GM21825 (cell line): ENCODE measurements around the gene SSTR3.
"Not testable (repeated sequence)": the region's sequence is repeated elsewhere in the genome, so short reads cannot be mapped to it uniquely, and the experiment has no call there.

Experiments
- ATAC-seq: cut with Tn5 transposase; IDR thresholded peaks from one replicate; pipeline ENCODE4 v1.9.1; 2021; ENCODE audit warnings: mild to moderate bottlenecking, moderate library complexity; ENCODE audit not compliant: unreplicated experiment

Gene SSTR3

DNA sequence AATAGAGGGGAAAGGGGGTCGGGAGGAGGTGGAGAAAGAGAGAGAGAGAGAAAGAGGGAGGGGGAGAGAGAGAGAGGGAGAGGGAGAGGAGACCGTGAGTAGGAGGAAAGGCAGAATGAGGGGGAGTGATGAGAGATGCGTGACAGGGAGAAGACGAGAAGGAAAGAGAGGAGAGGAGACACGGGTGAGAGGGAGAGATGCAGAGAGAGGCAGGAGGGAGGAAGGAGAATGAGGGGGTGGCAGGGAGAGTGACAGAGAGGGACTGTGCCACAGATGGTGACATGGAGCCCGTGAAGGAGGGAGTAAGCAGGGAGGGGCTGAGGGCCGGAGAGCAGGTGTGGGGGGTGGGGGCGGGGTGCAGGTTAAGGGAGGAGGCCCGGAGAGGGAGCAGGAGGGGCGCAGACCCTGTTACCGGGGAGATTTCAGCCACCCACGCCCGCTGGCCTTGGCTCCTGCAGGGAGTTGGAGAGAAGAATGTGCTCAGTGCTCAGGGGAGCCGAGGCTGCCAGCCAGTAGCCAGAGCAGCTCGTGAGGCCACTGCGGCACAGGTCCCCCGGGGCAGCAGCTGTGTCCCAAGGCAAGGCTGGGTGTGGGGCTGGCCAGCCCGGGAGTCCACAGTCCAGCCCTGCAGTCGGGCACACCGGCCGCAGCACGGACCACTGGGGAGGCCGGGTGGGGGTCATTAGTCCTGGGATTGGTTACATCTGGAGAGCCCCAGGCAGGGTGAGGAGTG lies at the start of gene SSTR3:
Gene SSTR3, minus strand, starts transcription at position 304 of the 733 bp plus-strand sequence. CDS start 4,674 bp downstream, outside the sequence.
- ATAC-seq, result no peak

DNA sequence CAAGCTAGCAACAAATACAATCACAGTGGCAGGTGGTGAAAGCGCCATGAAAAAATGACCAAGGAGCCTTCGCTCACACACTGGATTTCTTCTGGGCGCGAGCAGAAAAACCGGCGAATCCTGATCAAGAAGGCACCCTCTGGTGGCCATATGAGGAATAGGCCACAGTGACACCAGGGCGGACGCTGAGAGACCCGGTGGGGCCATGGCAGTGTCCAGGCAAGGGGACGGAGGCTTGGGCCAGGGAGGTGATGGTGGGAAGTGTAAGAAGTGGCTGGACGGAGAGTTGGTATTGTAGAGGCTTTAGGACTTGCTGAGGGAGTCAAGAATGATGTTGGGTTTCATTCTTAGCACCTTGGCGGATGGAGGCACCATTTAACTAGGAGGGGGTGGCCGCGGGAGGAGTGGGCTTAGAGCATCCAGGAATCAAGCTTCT lies 48.6 kb upstream of the SSTR3 start:
- no peak for ATAC-seq

DNA sequence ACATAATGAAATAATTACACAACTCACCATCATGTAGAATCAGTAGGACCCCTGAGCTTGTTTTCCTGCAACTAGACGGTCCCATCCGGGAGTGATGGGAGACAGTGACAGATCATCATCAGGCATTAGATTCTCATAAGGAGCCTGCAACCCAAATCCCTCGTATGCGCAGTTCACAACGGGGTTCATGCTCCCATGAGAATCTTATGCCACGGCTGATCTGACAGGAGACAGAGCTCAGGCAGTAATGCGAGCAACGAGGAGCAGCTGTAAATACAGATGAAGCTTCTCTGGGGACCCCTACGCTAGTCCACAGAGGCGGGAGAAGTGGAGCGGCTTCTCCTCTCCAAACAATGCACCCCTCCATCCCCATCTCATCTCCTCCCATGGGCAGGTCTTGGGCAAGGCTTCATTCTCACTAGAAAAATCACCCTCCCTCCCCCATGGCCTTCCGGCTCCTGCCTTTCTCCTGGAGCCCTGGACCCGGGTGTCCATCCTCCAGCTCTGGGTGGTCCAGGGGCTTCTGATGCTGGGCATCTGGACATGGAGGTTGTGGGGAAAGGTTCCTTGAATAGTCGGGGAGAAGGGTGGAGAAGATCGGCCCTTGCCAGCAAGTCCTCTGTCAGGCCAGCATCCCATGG lies 48.0 kb upstream of the SSTR3 start:
- ATAC-seq, result no peak

DNA sequence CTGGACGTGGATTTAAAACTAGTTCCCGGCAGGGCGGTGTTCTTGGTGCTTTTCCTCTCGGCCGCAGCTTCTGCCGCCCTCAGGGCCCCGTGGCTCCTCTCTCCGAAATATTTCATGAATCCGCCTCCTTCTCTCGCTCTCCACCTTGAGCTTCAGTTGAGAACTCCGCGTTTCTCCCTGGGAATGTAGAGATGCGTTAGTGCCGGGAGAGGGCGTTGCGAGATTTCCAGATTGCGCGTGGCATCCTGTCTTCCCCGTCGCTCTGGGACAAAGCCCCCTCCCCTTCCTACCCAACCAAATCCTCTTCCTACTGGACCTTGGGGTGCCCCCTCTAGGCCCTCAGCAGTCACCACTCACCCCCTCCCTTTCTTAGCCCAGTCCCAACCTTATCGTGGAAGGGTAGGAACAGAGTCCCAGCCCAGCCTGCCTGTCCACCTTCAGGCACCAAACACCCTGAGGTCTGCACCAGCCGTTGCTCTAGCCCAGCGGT lies 47.3 kb upstream of the SSTR3 start:
- no peak for ATAC-seq

DNA sequence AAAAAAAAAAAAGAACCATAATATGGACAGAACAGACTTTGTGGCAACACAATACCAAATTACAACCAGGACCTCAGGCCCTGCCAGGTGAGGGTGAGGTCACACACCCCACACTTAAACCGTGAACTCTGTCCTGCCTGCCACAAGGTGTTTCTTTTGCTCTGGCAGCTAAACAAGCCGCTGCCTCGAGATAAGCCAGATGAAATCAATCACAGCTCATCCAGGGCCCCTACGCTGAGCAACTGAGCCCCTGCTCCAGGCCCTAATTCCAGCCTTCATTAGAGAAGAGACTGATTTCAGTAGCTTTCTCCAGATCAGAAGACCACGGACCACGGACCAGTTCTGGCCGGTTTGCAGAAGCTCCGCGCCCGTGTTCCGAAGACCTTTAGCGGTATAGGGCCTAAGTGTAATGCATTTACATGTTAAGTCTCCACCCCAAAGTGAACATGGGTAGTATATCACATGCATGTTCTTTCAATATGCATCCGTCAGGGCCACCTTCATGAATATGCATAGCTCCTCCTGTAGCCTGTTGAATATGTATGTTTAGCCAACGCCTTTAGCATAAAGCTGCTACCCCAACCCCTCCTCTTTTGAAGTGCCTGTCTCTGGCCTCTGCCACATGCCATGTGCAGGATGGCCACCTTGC lies 46.6 kb upstream of the SSTR3 start:
- no peak for ATAC-seq

DNA sequence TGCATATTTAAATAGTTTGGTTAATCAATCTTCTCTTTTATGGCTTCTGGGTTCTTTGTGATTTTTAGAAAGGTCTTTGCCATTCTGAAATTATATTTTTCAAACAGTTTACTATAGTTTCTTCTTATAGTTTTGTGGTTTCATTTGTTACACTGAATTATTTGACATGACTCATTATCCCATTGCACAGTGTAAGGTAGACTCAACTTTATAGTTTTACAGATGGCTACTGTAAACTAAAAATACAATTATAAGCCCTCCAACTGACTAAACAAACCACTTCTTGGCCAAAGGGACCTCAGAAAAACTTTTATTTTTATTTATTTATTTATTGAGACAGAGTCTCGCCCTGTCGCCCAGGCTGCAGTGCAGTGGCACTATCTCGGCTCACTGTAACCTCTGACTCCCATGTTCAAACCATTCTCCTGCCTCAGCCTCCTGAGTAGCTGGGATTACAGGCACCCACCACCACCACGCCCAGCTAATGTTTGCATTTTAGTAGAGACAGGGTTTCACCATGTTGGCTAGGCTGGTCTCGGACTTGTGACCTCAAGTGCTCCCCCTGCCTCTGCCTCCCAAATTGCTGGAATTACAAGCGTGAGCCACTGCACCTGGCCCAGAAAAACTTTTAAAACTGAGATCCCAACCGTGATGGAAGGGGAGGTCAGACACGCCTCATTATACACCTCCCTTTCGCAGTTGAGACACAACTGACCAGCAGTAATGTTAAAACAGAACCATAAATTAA lies 45.9 kb upstream of the SSTR3 start:
- no peak for ATAC-seq

DNA sequence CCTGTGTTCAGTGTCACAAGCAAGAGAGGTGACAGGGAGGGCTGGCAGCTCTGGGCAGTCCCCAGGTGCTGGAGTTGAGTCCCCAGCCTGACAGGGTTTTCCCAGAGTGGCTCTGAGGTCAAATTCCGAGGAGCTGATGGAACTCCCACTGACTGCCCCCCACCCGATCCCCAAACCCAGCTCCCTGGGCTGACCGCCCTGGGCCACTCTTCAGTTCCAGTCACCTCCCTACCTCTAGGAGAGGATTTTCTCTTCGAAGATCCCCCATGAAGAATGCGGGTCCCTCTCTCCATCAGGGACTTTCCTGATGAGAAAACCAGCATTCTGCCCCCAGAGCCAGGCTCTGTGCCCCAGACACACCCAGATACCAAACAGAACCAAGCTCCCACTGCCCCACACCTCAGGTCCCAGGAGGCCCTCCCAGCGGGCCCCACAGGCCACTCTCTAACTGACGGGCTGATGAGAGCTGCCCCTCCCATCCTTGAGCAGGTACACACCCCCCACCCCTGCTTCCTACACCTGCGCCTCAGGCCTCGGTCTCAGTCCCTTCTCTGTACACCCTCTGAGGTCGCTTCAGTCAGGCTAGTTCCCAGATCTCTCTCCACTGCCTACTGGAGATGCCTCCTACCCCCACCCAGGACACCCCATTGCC lies 43.9 kb upstream of the SSTR3 start:
- no peak for ATAC-seq

DNA sequence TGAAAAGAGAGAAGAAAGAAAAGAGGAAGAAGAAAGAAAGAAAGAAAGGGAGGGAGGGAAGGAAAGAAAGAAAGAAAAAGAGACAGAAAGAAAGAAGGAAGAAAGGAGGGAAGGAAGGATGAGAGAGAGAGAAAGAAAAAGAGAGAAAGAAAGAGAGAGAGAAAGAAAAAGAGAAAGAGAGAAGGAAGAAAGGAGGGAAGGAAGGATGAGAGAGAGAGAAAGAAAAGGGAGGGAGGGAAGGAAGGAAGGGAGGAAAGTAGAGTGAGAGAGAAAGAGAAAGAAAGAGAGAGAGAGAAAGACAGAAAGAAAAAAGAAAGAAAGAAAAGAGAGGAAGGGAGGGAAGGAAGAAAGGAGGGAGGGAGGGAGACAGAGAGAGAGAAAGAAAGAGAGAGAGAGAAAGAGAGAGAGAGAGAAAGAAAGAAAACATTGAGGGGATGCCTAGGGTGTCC lies 43.3 kb upstream of the SSTR3 start:
- ATAC-seq, result no peak

DNA sequence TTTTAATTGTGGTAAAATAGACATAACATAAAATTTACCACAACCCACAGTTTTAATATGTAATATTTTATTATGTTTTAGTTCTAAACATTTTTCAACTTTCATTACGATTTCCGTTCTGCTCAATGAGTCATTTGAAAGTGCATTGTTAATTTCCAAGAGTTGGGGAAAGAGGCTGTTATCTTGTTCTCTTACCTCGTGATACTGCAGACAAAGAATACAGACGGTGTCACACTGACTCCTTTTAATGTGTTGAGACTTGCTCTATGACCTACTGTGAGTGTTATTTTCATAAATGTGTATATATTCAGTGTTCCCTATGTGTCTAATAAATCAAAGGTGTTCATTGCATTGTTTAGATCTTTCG lies 42.6 kb upstream of the SSTR3 start:
- ATAC-seq, result no peak

DNA sequence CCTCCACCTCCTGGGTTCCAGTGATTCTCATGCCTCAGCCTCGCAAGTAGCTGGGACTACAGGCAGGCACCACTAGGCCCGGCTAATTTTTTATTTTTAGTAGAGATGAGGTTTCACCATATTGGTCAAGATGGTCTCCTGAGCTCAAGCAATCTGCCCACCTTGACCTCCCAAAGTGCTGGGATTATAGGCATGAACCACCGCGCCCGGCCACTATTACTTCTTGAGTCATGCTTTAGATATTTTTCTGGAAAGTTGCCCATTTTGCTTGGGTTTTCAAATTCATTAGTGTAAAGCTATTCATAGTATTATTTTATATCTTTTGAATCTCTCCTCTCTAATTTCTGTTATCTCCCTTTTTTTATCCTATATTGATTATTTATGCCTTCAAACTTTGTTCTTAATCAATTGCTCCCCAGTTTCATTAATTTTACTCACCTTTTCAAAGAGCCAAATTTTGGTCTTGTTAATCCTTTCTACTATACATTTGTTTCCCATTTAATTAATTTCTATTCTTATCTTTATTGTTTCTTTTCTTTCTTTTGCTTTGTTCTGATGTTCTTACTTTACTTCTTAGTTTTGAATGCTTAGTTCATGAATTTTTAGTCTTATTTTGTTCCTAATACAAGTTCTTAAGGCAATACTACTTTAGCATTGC lies 42.1 kb upstream of the SSTR3 start:
- no peak for ATAC-seq

DNA sequence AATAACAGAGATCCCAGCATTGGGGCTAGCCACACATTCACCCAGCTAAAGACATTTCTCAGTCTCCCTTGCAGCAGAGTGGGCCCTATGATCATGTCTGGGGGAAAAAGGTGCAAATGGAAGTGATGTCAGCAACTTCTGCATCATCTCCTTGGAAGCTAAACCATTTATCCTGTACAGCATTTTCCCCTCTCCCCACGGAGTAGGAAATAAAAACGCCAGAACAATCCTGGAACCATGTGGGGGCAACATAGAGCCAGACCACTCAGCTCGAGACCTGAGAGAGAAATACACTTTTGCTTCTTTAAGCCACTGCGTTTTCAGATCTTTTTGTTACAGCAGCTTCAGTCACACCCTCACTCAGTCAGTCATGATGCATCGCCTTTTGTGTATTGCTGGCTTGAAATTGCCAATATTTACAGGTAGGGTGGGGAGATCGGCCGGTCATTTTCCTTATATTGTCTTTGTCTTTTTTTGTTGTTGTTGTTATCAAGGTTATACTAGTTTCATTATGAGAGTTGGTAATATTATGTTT lies 40.9 kb upstream of the SSTR3 start:
- ATAC-seq, result no peak

DNA sequence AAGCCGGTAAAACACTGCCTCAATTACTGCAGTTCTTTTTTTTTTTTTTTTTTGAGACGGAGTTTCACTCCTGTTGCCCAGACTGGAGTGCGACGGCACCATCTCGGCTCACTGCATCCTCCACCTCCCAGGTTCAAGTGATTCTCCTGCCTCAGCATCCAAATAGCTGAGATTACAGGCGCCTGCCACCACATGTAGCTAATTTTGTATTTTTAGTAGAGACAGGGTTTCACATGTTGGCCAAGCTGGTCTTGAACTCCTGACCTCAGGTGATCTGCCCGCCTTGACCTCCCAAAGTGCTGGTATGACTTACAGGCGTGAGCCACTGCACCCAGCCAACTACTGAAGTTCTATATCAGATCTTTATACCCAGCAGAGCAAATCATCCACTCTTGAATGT lies 39.6 kb upstream of the SSTR3 start:
- ATAC-seq, result not testable (repeated sequence)

DNA sequence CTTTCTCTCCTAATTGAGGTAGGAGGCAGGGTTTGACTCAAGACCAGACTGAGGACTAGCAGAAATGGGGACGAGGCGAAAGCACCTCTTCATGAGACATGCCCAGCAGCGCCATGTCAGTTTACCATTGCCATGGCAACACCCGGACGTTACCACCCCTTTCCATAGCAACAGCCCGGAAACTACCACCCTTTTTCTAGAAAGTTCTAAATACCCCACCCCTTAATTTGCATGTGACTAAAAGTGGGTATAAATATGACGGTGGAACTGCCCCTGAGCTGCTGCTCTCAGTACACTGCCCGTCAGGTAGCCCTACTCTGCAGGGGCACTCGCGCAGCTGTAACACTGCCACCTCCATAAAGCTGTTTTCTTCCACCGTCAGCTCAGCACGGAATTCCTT lies 37.7 kb upstream of the SSTR3 start:
- ATAC-seq, result no peak

DNA sequence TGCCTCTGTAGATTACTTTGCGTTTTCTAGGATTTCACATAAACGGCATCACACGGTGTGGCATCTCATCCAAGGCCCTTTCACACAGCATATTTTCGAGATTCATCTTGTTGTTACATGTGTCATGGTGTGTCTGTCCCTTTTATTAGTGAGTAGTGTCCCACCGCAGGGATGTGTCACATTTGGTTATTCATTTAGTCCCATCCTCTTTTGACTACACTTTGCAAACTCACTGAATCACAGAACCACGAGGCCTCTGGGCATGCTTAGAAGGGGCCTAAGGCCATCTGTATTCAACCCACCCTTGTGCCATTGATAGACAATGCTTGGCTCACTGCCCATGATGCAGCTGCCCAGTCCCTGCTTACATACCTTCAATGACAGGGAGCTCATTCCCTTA lies 36.0 kb upstream of the SSTR3 start:
- ATAC-seq, result no peak

DNA sequence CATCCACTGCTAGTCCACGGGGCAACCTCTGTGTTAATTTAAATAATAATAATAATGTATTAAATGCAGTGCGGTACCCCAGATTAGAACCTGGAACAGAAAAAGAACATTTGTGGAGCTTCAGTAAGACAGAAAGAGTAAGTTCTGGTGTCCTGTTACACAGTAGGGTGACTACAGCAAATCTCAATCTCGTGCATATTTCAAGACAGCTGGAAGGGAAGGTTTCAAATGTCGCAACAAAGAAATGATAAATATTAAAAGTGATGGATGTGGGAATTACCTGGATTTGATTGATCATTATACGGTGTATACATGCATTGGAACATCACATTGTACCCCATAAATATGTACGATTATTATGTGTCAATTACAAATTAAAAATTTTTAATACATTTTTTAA lies 33.5 kb upstream of the SSTR3 start:
- ATAC-seq, result no peak

DNA sequence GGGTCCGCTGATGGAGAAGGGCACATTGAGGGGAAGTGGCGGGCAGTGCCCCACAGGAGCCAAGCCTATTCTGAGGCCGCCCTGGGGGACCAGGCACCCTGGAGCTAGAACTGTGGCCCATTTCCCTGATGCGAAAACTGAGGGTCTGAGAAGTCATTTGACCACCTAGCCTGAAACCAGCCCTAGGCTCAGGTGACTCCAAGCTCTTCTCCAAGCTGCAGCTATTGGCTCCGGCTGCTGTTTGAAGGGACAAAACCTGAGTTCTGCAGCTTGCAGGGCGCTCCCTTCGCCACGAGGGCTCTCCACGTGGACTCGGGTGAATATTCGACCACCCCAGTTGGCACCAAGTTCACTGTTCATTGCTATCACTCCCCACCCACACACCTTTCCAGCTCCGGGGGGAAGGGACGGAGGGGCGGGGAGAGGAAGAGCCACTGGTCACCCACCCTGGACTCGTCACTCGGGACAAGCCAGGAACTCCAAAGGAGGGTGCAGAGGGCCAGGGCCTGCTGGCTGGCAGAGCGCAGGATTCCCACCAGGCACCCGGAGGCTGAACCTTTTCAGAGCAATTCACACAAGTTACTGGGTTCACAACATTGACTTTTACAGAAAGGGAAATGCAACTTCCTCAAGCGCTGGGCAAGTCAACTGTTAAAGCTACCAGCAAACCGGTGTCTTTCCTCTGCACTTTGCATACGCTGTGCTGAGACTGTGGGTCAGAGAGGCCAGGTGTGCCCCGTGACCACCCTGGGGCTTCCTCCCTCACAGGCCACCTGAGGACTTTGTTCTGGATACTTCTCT lies 32.8 kb upstream of the SSTR3 start:
- ATAC-seq, result peak; percentile 34

DNA sequence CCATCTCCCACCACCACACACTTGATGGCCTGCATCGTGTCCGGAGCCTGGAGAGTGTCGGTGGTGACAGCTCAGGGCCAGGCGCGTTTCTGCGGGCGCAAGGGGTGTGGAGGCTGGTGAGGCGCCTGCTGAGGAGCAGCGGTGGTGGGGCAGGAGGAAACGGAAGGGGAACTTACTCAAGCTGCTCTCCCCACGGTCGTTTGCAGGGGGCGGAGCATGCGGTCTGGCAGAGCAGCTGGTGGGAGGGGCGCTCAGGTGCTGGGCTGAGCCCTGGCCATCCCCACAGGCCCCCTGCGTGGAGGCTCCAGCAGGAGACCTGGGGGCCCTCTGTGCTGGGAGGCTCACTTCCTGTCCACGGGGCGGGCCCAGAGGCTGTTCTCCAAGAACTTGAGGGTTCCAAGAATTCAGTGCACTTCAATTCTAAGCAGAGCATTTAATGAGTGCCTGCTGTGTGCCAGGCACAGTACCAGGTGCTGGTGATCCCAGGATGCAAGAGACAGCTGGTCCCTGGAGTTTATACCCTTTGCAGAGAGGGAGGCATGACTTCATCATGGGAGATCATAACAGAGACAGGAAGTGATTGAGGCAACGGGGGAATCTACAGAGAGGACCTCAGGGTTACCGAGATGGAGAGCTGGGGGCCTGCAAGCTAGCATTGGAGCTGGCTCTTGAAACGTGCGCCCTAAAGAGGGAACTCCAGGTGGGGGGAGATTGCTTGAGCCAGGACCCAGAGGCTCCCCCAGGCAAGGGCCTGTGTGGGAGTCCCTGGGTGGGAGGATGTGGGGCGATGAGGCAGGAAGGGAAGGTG lies 32.0 kb upstream of the SSTR3 start, which contains the start of gene RAC2:
Gene RAC2, minus strand, starts transcription at position 156 of the 808 bp plus-strand sequence. Its CDS starts 121 bp downstream, at position 35.
- peak; percentile 48 for ATAC-seq
